GM12875 (cell line): ENCODE measurements around the gene PSMG4.
A peak's percentile ranks its signal among the peaks of the same experiment; 100 is the strongest.

Experiments used
- H3K4me3 ChIP-seq: one replicate; pipeline ENCODE4 v1.5.1; 2011; ENCODE audit warnings: low read depth, low read length, control low read depth
- CTCF ChIP-seq: IDR thresholded peaks from 2 replicates; pipeline ENCODE4 v1.5.1; 2011; ENCODE audit warnings: low read depth, mild to moderate bottlenecking, control low read depth, inconsistent platforms, low read length, moderate library complexity, borderline replicate concordance; ENCODE audit not compliant: insufficient read depth

Gene PSMG4

DNA sequence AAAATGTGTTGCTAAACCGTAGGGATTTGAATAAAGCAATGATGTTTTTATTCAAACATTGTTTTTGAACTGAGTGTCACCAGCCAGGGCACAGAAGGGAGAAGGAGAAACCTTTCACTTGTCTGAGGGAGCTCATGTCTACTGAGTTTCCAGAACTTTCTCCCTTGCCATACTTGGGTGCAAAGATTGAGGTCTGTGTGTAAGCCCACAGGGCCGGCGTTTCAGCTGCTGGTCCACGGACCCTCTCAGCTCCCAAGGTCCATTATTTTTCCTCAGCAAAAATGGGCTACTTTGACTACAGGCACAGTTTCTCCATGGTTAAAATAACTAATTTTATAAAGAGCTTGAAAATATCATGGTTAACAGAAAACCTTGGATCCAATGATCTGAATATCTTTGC is 32.6 kb downstream of the PSMG4 start:
- no peak for TF ChIP-seq CTCF
- no peak overlapping the region for H3K4me3 ChIP-seq

DNA sequence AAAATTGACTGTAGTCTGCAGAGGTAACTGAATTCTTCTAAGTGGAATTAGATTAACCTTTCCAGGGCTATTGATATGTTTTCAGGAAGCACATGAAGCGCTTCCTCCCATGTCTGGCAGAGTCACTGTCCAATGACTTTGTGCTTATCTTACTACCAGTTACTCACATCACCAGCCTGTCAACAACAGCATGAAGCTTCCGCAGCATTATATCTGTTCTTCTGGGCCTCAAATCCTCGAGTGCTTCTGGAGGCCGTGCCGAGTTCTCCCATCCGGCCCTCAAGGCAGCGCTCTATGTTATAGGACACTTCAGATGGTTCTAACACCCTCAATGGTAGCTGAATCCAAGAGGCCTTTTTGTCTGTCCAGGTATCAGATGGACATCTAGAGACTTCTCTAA is 33.2 kb downstream of the PSMG4 start:
- H3K4me3 ChIP-seq: no peak overlapping the region
- TF ChIP-seq CTCF: no peak

GRCh38 chr6:3292431-3293197 is 33.9 kb downstream of the PSMG4 start:
- no peak for TF ChIP-seq CTCF

DNA sequence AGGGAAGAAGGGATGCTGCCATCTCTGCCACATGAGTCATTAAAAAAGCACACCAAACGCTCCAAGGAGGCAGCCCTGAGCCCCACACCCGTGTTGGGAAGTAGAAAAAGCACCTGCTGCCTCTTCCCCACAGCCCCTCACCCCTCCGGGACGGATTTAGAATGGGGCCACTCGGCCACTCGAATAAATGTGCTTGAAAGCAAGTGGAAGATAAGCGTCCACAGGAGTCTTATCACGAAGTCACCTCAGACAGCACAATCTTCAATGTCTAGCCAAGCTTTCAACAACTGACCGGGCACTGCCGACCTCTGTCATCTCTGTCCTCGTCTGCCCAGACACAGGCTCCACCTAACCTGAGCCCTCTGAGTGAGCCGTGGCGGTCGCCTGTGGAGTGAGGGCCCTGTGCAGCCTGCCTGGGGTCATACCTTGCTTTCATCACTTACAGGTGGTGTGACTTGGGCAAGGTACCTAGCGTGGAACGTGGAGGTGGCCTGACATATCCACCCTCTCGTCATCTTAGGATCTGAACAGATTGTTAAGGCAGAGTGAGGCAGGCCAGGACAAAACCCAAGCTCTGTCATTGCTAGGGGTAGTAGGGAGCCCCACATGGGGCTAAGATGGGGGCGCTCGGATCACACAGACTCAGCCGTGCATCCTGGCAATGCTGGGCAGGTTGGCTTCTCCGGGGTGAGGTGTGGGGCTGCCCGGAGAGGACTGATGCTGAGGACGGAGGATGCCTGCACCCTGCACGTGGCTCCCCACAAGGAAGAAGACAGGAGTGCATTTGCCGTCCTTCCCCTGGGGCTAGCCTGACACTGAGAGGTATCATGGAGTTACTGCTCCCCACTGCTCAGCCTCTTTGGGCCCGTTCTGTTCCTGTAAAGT is 34.8 kb downstream of the PSMG4 start:
- TF ChIP-seq CTCF: no peak
- no peak overlapping the region for H3K4me3 ChIP-seq

More at GRCh38 chr6:3292431-3293197, 33.9 kb downstream of the PSMG4 start:
- no peak overlapping the region for H3K4me3 ChIP-seq

- no peak for TF ChIP-seq CTCF
- H3K4me3 ChIP-seq: no peak overlapping the region
These were observed 35.6 kb downstream of the PSMG4 start for GRCh38 chr6:3294396-3294795.

DNA sequence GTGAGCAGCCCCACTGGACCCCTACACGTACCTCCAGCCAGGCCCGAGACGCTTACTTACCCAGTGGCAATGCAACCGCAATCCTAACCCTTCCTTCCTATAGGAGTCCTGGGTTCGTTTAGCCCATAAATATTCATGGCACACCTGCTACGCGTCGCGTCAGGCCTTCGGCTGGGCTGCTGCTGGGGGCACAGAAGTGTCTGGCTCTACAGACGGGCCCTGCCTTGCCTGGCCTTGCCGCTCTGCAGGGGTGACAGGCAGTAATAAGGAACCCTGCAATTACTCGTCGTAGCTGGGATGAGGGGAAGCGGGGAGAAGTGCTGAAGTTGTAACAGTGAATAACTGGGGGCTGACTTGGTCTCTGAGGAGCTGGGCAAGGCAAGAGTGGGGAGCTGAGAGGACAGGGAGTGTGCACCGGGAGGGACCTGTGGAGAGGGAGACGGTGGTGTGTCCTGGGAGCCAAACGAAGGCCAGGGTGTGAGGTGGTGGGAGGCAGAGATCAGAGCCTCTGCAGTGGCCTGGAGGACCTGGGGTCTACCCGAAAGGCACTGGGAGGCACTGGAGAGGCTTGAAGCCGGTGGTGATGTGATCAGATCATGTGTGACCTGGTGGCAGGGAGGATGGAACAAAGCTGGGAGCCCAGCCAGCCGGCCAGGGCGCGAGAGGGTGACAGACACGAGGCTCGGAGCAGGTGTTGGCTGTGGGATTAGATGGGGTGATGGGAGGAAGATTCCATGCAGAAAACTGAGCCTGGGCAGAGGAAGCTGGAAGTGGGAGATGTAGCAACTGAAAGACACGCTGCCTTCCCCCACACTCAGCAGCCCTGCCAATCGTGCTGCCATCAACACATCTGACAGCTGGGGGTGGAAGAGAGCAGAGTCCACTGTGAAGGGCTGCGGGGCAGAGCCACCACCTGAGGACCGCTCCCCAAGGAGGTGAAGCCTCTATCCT is 36.4 kb downstream of the PSMG4 start:
- H3K4me3 ChIP-seq: no peak overlapping the region
- peak; percentile 3; the same call in 1 of the 2 replicates for TF ChIP-seq CTCF
